Adrenal gland (tissue), 5 donors: ENCODE results near the gene SYNDIG1.

Experiments used
- CTCF ChIP-seq, 6 experiments: fragments of 450-650 bp in 4 of 6; fragments of 200-600 bp in 2 of 6; sonication (generic) in 1 of 6; IDR thresholded peaks; 1 replicate in 5 of 6; 2 replicates in 1 of 6; pipeline versions ENCODE4 v1.5.1 to v1.8.0; 2016 to 2021; ENCODE audit warnings: antibody characterized with exemption in 6 of 6, mild to moderate bottlenecking in 2 of 6, moderate library complexity in 1 of 6
- POLR2A ChIP-seq, 2 donors: fragments of 450-650 bp; IDR thresholded peaks; one replicate each; pipeline ENCODE4 v1.6.1; 2017; ENCODE audit warnings: antibody characterized with exemption in 2 of 2, mild to moderate bottlenecking in 2 of 2, moderate library complexity in 1 of 2
- donor health status: DM: no; HTN: no; CAD: no.

- TF ChIP-seq POLR2A (IDR thresholded peaks at IDR 0.05) (no peak), CTCF (IDR thresholded peaks at IDR 0.05) (no peak)
These were observed 168.5 kb downstream of the SYNDIG1 start for GRCh38 chr20:24637941-24638340.
